Measurements from ENCODE around the gene CSMD2.

The CSMD2 gene

DNA sequence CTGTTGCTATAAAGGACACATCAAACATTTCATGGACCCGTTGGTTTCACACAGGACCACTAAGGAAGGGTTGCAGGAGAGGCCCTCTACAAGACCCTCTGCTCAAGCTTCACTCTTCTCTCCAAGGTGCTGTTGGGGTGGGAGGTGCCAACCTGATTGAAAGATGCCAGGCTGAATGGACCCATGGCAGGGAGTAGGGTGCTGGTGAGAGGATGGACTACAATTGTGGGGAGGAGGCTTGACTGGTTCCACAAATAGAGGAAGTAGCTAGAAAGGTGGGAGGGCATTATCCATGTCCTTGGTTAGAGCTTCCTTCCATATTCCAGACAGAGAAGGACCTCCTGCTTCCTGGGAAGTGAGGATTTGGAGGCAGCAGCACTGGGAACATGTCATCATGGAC lies 468.7 kb downstream of the CSMD2 start:
- DNase-seq (ENCODE audit: low read depth in 1 of 2, low spot score in 1 of 2): no peak

- DNase-seq (ENCODE audit: low read depth in 1 of 2, low spot score in 1 of 2): no peak
Measured at GRCh38 chr1:33692206-33693188, 472.5 kb downstream of the CSMD2 start.

DNA sequence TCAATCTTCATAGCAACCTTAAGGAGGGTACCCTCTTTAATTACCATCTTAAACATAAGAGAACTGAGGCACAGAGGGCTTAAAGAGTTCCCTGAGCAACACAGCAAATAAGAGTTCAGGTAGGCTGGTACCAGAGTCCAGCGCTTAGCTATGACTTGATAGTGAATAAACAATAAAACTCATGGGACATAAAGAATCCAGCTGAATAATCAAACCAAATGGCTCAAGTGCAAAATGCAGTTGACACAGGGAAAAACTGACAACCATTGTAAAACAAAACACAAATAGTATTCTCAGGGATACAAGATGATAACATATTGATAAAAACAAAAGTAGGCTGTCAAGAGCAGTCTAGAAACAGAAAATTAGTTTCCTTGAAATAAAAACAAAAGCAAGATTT lies 478.0 kb downstream of the CSMD2 start:
- no peak for DNase-seq (ENCODE audit: low read depth in 1 of 2, low spot score in 1 of 2)

GRCh38 chr1:33686551-33686950 lies 478.5 kb downstream of the CSMD2 start:
- DNase-seq (ENCODE audit: low read depth in 1 of 2, low spot score in 1 of 2): no peak

GRCh38 chr1:33685256-33685655 lies 479.8 kb downstream of the CSMD2 start:
- no peak for DNase-seq (ENCODE audit: low read depth in 1 of 2, low spot score in 1 of 2)

DNA sequence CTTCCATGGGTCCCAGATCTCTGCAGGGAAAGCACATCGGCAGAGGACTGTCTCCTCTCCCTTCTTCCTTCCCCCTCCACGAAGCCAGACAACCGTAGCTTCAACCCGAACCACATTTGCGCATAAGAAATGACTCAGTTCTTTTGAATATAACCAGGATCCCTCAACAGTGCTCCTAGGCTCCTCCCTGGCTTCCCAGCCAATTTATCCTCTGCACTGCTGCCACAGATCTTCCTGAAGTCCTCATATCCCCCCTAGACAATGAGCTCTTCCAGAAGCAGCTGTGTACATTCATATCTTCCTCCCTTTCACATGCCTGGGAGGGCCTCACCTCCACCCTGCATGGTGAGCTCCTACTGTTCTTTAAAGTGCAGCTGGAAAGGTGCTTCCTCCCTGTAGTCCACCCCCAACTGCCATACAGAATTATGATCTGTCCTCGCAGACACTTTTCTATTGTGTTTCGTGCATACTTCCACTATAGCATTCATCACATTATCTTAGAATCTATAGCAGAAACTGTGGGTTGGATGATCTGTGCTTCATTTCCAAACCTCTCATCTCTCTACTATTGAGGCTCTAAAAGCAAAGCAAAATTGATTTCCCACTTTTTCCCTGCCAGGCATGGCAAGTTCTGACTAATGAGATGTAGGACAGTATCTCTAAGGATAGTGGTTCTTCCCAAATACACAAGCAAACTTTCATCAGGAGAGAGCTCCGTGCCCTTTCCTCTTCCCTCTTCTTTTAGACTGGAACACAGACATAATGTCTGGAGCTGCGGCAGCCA lies 480.4 kb downstream of the CSMD2 start:
- DNase-seq (ENCODE audit: low read depth in 1 of 2, low spot score in 1 of 2): no peak

GRCh38 chr1:33683913-33684312 lies 481.1 kb downstream of the CSMD2 start:
- no peak for DNase-seq (ENCODE audit: low read depth in 1 of 2, low spot score in 1 of 2)

DNA sequence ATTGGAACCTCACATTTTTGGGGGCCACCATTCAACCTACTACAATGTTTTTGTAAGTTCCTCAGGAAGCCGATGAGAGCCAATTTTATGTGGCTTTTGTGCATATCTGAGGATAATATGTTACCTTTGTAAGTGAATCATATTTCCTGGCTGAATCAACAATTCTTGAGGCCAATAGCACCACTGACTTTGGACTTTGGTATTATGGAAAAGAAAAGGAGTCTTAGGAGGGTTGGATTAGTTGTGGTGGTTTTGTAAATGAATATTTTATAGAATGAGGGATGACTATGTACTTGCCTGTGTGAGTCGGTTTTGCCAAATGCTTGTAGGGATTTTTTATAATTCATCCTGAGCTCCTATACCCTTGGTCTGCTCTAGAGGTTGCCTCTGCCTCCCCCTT lies 482.7 kb downstream of the CSMD2 start:
- DNase-seq (ENCODE audit: low read depth in 1 of 2, low spot score in 1 of 2): no peak

DNA sequence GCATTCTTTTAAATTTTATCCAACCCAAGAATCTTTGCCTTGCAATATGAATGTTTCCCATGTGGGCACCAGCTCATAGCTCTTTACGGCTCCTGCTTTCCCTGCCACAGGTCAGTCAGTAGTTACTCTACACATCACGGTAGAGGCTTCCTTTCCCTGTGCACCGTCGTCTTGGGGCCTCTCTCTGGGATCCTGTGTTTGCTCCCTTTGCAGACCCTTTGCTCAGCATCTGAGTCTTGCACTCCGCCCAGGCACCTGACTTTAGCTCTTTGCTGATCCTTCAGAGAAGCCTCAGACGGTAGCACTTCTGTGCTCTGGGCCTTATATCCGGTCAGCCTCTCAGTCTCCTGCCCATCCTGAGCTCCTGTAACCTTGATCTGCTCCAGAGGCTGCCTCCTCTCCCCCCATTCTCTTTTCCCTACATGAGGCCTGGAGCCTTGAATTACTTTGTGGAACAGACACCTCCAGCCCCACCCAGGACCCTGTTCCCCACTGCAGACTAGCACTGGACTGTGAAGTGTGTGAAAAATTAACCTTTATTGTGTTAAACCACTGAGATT lies 484.7 kb downstream of the CSMD2 start:
- no peak for DNase-seq (ENCODE audit: low read depth in 1 of 2, low spot score in 1 of 2)

- DNase-seq (ENCODE audit: low read depth in 1 of 2, low spot score in 1 of 2): no peak
Measured at GRCh38 chr1:33670567-33670966, 494.5 kb downstream of the CSMD2 start.

- no peak for DNase-seq (ENCODE audit: low read depth in 1 of 2, low spot score in 1 of 2)
Measured at GRCh38 chr1:33668695-33669094, 496.3 kb downstream of the CSMD2 start.

DNA sequence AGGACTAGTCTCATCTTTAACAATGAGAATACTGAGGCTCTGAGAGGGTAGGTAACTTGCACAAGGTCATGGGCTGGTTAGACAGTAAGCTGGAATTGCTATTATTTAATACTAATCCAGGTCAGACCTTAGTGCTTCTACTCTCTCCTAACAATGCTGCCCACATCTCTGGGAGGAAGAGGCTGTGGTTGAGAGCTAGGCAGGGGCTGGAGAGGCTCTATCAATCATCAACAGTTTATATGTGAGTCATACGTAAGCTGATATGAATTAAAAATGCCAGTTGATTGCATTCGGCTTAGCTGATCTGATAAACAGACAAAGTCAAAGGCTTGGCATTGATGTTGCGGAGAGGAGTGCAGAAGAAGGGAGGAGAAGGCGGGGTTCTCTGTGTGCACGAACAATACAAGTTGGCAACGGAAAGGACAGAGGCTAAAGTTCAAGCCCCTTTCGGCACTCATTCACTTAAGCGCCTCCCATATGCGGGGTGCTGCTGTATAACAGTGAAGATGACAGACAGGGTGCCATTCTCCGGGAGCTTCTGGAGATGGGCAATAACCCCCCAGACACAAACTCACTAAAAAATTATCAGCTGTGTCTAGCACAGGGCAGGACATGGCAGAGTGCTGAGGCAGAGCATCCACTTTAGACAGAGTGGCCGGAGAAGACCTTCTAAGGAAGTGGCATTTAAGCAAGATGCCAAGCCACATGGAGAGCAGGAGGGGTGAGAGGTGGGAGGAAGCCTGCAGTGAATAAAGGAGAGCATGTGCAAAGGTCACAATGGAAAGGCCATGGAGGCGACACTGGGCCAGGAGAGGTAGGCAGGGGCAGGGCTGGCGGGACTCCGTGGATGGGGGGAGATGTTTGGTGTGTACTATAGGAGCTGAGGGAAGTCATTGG lies 497.4 kb downstream of the CSMD2 start:
- DNase-seq (ENCODE audit: low read depth in 1 of 2, low spot score in 1 of 2): no peak

DNA sequence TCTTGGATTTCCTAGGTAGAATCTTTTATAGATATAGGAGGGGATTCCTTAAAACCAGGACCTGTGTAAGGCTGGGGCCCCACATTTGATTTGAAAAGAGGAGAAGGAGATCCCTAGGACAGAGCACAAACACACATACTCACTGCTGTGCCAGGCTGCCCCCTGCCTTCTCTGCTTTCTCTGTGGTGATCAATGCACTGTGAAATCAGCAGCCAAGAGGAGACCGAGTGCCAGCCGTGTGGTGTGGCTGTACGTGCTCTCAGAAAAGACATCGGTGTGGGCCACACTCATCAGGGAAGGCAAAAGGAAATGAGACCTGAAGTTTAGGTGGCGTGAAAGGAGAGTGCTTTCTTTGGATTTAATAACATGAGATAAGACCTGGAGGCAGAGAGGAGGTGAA lies 498.4 kb downstream of the CSMD2 start:
- no peak for DNase-seq (ENCODE audit: low read depth in 1 of 2, low spot score in 1 of 2)

GRCh38 chr1:33661811-33662454 lies 503.1 kb downstream of the CSMD2 start:
- DNase-seq (ENCODE audit: low read depth in 1 of 2, low spot score in 1 of 2): no peak

DNA sequence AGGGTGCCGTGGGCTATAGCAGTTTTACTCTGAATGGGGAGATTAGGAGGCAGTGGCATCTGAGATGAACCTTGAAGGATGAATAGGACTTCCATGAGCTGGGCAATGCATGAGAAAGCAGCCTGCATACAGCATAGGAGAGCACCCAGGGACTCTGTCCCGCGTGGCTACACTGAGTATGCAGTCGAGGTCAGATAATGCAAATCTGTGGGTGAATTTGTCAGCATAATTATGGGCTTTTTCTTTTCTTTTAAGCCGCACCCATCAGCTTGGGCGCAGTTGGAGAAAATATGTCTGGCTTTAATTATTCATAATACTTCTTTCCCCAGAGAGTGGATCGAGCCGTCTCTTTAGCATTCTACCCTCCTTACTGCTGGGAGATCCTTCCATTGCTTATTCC lies 504.1 kb downstream of the CSMD2 start:
- DNase-seq (ENCODE audit: low read depth in 1 of 2, low spot score in 1 of 2): no peak

DNA sequence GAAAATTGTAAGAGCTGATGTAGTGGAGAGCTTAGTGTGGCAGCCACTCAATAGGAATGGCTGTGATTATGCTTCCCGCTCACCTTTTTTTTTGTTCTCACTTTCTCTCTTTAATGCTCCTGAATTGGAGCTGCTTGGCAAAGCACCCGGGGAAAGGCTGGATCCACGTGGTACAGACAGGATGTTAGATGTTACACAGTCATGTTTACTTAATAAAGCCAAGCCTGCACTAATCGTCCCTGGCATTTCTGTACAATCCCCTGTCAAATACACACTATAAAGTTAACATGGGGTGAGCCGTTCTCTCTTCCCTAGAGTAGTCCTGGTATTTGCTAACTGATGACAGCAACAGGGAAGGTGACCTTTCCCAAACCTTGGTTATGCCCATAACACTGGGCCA lies 504.8 kb downstream of the CSMD2 start:
- DNase-seq (ENCODE audit: low read depth in 1 of 2, low spot score in 1 of 2): no peak

DNA sequence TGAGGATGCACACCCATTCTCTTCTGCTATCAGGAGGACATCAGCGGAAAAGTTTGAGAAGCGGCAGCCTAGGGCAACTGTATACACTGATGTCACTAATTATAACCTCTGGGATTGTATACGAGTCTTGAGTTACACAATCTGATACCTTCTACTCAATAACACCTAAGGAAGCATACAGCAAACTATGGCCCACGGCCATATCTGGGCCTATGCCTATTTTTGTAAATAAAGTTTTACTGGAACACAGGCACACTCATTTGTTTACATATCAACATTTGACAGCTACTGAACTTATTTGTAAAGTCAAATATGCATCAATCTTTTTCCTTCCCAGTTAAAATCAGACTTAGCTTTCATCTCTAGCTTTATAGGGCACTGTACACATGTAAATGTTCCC lies 505.4 kb downstream of the CSMD2 start:
- DNase-seq (ENCODE audit: low read depth in 1 of 2, low spot score in 1 of 2): no peak

DNA sequence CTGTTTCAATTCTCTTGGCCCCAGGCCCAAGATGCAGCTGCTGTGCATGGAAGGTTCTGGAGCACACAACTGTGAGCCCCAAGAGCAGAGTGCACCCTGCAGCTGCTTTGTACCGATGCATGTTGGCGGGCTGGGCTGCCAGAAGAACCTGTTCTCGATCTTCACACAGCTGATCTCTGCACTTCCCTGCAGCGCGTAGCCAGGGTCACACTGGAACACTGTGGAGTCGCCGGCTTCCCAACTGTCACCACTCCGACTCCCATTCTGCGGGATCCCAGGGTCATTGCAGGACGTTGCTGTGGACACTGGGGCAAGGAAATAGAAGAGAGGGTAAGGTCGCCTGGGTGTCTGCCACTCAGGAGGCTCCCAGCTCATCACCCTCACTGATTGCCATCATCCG lies 507.2 kb downstream of the CSMD2 start:
- DNase-seq (ENCODE audit: low read depth in 1 of 2, low spot score in 1 of 2): no peak

DNA sequence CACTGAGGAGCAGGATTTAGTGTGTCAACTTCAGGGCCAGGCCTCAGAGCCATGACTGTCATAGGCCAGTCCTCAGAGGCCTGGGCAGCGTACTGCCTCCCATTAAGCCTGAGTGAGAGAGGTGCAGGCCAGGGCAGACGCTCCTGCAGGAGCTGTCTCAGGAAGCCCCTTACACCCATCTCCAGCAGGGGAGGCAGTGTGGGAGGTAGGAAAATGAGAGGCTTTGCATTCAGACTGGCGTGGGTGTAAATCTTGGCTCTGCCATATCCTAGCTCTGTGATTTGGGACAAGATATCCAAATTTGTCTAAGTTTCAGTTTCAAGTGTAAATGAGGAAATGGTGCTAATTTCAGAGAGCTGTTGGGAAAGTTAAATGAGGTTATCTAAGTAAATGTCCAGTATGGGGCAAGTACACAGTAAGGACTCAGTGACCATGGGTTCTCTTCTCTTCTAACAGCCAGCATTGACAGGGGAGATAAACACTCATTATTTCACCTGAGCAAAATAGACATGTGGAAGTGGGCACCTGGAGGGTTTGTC lies 508.5 kb downstream of the CSMD2 start:
- DNase-seq (ENCODE audit: low read depth in 1 of 2, low spot score in 1 of 2): no peak

DNA sequence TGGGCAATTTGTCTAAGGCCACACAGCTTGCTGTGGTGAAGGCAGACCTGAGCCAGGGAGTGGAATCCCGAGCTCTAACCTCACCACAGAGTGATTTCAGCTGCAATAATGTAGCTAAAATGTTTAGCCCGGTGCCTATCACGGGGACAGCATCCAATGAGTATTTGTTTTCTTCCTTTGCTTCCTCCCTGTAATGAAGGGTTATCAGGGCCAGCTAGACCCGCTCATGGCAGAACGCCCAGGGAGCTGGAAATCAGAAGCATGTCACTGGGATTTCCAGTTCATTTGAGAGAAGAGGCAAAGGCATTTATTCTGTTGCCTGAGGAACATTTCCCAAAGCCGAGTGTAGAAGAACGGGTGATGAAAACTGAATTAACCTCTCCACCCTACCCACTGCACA lies 509.5 kb downstream of the CSMD2 start:
- DNase-seq (ENCODE audit: low read depth in 1 of 2, low spot score in 1 of 2): no peak

Measured in activated CD4-positive, alpha-beta T cell treated with anti-CD3 and anti-CD28 coated beads, Interleukin-2, amount 50 U/mL, for 24 hours (primary cell).